Epithelial cell of proximal tubule (primary cell): ENCODE results near the gene CCL27. TPM values are rescaled to one million over a fixed set of nuclear protein-coding genes. Genes with fewer than 3 reads are reported as not detected.

Source experiments
- DNase-seq: peaks from one replicate; pipeline ENCODE4 v3.0.0-alpha.2; 2011; ENCODE audit warnings: low read depth
- H3K4me3 ChIP-seq: 2 replicates; pipeline ENCODE4 v1.5.1; 2011; ENCODE audit warnings: low read depth, mild to moderate bottlenecking, low read length
- CTCF ChIP-seq: conservative IDR thresholded peaks from 2 replicates; pipeline ENCODE4 v1.5.1; 2012; ENCODE audit warnings: low read depth, mild to moderate bottlenecking, low read length
- total RNA-seq: library from RNA; depleted of rRNA; stranded (reverse); fragments of >200 nt; gene quantifications from 2 replicates; pipeline ENCODE4 v1.2.3, GENCODE V29; 2015

CCL27 gene
- total RNA-seq, 1 donor from 2014 or later = not detected

GRCh38 chr9:34635556-34635955 lies 26.9 kb downstream of the CCL27 start:
- H3K4me3 ChIP-seq = no peak overlapping the region
- no peak for TF ChIP-seq CTCF
- DNase-seq = no peak

- no peak for TF ChIP-seq CTCF
- no peak for DNase-seq
- no peak overlapping the region for H3K4me3 ChIP-seq
Measured at GRCh38 chr9:34634551-34635248, 27.8 kb downstream of the CCL27 start.

- no peak for DNase-seq
- H3K4me3 ChIP-seq = no peak overlapping the region
- TF ChIP-seq CTCF = peak; percentile 87
Measured at GRCh38 chr9:34633851-34634550, 28.5 kb downstream of the CCL27 start.

GRCh38 chr9:34633166-34633565 lies 29.3 kb downstream of the CCL27 start:
- no peak for TF ChIP-seq CTCF
- no peak overlapping the region for H3K4me3 ChIP-seq
- no peak for DNase-seq

GRCh38 chr9:34630402-34631154 lies 31.9 kb downstream of the CCL27 start:
- no peak for DNase-seq
- no peak overlapping the region for H3K4me3 ChIP-seq
- no peak for TF ChIP-seq CTCF

GRCh38 chr9:34629491-34629808 lies 33.0 kb downstream of the CCL27 start:
- no peak overlapping the region for H3K4me3 ChIP-seq
- no peak for TF ChIP-seq CTCF
- DNase-seq = no peak
